SW480 (cell line): ENCODE results near the gene THNSL1.

Experiments used
- DNase-seq: peaks from one replicate; pipeline ENCODE4 v3.0.0-alpha.2; 2016; ENCODE audit warnings: low spot score

The THNSL1 gene

GRCh38 chr10:25057886-25058285, 41.5 kb downstream of the THNSL1 start:
- no peak for DNase-seq

DNA sequence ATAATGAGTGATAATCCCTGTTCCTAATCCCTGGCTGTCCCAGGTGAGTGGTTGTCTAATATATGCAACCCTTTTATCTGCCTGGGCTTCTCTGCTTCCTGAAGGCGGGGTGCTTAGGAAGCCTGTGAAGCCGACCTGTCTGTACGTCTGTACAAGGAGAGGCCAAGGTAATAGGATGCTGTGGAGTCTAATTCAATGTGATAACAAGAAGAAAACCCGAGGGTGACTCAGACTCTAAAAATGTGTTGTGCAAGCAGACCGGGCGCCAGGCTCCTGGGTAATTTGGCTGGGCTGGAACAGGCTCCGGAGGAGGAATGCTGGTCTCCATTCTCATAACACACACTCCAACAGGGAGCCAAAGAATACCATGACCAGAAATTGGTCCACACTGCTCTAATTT, 43.6 kb downstream of the THNSL1 start:
- DNase-seq = peak; percentile 67

- no peak for DNase-seq
These were observed 44.7 kb downstream of the THNSL1 start for GRCh38 chr10:25061125-25061524.

DNA sequence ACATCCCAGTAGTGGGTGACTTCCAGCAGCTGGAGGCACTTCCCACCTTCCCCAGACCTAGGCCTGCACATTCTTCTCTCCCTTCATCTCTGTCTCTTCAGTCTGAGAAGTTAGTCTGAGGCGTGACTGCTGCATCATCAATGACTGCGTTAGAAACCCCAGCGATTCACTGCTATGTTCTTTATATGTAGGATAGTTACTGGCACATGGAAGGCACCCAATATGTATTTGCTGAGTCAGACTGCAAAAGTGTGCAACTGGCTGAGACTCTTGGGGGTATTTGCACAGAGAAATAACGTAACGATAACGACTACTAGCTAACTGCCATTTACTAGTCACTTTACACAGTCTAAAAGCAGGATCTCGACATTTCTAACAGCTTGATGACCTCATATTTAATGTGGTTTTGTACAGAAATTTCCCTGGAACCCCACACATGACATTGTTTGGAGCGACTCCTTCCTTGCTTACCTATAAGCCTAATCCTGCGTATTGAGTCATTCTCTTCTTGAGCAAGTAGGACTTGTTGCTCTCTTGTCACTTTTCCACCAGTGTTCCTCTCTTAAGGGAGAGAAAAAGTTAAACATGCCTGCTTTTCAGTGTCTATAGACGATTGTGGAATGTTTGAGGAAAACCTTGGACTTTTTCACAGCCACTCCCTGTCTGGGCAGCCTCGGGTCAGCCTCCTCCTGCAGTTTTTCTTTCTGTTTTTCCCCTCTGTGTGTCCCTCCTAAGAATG, 45.5 kb downstream of the THNSL1 start:
- DNase-seq = no peak

- no peak for DNase-seq
These were observed 46.7 kb downstream of the THNSL1 start for GRCh38 chr10:25063157-25063556.

DNA sequence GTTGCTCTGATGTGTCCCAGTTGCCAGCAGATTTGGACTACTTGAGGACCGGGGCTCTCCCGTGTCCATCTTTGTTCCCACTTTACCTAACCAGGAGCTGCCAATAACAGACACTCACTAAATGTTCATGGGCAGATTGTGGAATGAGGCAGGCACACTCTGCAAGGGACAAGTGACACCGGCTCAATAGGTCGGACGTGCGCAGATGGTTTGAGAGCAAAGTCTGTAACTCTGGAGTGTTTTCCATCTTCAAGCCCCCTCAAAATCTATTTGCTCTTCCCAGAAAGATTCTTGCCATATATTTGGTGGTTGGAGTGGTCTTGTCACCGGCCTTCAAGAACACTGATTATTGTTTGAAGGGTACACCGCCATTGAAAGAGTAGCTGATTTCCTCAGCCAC, 47.2 kb downstream of the THNSL1 start:
- no peak for DNase-seq

- no peak for DNase-seq
These were observed 48.0 kb downstream of the THNSL1 start for GRCh38 chr10:25064401-25064800.

DNA sequence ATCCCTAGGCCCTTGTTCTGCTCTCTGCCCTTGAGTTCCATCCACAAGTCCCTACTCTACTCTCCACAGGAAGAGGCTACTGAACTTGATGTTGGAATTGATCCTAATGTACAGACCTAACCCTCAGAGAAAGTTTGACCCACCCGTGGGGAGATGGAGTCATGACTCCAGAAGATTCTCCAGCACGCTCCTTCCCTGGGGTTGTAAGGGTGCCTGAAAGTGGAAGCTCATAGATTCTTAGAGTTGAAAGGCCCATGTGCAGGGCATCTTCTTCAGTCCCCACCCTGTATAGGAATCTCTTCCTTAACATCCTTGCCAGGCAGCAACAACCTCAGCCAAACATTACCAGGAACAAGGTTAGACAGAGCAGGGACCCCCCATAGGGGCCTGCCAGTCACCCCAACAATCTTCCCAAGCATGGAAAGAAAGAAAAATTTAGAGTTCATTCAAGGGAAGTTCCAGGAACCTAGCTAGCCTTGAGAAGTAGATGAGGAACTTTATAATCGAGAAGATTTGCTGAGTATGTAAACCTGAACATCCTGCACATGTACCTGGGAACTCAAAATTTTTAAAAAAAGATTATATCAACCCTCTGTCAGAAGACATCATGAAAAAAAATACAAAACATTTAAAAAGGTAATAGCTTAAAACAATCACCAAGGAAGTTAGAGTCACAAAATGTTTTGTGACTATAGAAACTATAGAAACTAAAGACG, 49.5 kb downstream of the THNSL1 start:
- DNase-seq = no peak

DNA sequence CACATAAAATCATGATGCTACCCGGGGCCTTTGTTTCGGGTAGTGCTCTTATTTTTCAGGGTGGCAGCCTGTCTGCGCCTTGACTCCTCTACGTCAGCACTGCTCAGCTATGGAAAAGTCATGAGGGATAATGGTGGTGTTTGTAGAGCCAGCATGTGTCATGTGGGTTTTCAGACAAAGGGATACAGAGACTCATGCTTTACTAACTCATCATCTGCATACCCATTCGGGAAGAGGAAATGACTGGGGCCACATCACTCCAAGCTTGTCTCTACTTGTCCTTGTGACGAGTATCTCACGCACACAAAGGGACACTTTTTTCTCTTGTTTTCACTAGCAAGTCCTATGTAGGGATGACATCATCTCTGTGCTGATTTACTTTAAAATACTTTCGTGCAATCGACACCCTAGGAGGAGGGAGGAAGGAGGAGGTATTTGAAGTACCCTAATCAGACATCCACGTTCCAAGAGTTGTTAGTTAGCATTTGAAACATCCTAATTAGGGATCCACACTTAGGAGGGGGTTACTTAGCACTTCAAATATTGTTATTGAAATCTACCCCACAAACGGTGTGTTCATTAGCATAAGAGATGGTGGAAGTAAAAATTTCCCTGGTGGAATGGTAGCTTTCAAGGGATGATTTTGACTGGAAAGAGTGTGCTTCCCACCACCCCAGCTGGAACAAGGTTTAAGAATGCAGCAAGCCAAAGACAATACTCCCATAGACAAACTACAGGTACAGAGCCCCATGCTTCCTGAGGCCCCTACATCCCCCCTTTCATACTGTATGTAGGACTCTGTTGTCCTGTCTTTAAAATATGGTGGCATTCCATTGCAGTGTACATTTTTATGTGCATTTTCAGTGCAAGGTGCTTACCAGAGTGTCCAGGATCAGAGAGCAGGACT, 52.0 kb downstream of the THNSL1 start:
- peak; percentile 7 for DNase-seq

GRCh38 chr10:25071227-25071626, 54.8 kb downstream of the THNSL1 start:
- no peak for DNase-seq

GRCh38 chr10:25072786-25073185, 56.4 kb downstream of the THNSL1 start:
- no peak for DNase-seq

DNA sequence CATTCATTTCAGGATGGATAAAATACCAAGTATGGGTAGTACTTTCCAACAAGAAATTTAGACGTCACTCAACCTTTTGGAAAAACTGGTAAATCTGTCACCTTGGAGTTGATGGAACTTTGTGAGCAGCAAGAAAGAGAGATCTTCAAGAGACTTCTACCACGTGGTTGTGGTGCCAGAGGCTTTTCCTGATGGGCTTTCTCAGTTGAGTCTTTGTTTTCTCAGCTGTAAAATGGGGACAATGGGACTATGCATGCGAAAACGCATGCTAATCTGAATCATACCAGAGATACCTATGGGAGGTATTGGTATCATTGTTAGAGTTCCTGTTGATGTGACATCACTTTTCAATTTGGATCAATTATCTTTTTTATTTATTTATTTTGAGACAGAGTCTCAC, 59.4 kb downstream of the THNSL1 start:
- no peak for DNase-seq
